Measurements from ENCODE around the gene PTPRT.

DNA sequence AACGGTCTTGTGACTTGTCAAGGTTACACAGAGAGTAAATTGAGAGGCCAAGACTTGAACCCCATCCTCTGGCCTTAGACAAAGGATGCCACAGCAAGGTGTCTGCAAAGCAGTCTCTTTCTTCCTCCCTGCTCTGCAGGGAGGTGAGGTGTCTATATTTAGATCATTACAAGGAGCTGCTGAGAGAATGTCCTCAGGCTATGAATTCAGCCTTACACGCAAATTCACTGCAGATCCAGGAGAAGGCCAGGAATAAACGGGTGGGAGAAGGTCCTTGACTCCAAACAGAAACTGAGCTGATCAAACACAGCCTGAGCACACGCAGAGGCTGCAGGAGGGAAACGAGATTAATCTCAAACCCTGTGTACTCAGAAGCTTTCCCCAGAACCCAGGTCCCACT, 48.6 kb upstream of the PTPRT start:
- TF ChIP-seq CTCF (IDR thresholded peaks at IDR 0.05) (no peak), POLR2A (IDR thresholded peaks at IDR 0.05; ENCODE audit: low read length) (no peak), ZFP36 (IDR thresholded peaks at IDR 0.05; ENCODE audit: borderline replicate concordance, partially characterized antibody) (no peak), JUN (IDR thresholded peaks at IDR 0.05) (no peak), CEBPB (IDR thresholded peaks at IDR 0.05) (no peak), GATA3 (IDR thresholded peaks at IDR 0.05; ENCODE audit: borderline replicate concordance) (no peak), MAFK (IDR thresholded peaks at IDR 0.05; ENCODE audit: partially characterized antibody) (no peak), PHF8 (IDR thresholded peaks at IDR 0.05; ENCODE audit: borderline replicate concordance, low read depth) (no peak), ELK1 (IDR thresholded peaks at IDR 0.05; ENCODE audit: low read depth, low read length) (no peak)

Measured in A549 (cell line).